Measurements from ENCODE around the gene TSPAN18.

DNA sequence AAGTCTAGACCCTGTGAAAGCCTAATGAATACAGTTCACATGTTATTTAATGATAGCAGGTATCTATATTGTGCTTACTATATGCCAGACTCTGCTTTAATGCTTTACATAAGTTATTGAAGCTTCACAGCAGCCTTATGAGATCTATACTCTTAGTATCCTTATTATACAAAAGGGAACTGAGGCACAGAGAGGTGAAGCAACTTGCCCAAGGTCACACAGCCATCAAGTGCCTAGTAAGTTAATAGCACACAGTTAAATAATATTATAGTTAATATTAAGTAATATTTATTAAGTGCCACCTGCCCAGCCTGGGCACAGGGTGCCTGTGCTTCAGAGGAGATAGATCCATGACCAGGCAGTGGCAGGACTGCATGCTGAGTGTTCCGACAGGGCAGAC, 145.8 kb downstream of the TSPAN18 start:
- no peak for TF ChIP-seq POLR2A (IDR thresholded peaks at IDR 0.05; ENCODE audit: low read length)
- TF ChIP-seq GATA1 (IDR thresholded peaks at IDR 0.05; ENCODE audit: low read depth, low read length), result no peak

Measured in erythroblast (primary cell).